SH-SY5Y (cell line): Measurements from ENCODE around the gene BIRC6.

Experiments
- GATA2 ChIP-seq: IDR thresholded peaks from 2 replicates; pipeline ENCODE4 v1.6.1; 2011; ENCODE audit warnings: mild to moderate bottlenecking, low read depth, low read length
- GATA3 ChIP-seq: IDR thresholded peaks from 2 replicates; pipeline ENCODE4 v1.6.1; 2011; ENCODE audit warnings: low read depth, mild to moderate bottlenecking, low read length, moderate library complexity

GRCh38 chr2:32474381-32474780 is 117.6 kb downstream of the BIRC6 start:
- TF ChIP-seq GATA2 (no peak), GATA3 (no peak)
